Lower leg skin (tissue), 4 donors: ENCODE results near the gene RAX2. TPM values are rescaled to one million over a fixed set of nuclear protein-coding genes. Genes with fewer than 3 reads are reported as not detected.

Experiments
- DNase-seq, 2 donors: peaks; one replicate each; pipeline ENCODE4 v3.0.0-alpha.2; 2019; ENCODE audit warnings: low spot score in 2 of 2
- H3K4me3 ChIP-seq: fragments of 200-600 bp; sonication (generic); 2 replicates; pipeline ENCODE4 v1.5.1; 2017; ENCODE audit warnings: mild to moderate bottlenecking, low read depth; ENCODE audit not compliant: poor library complexity, severe bottlenecking
- POLR2A ChIP-seq, 2 donors: fragments of 450-650 bp; IDR thresholded peaks; one replicate each; pipeline ENCODE4 v1.6.1; 2016 to 2017; ENCODE audit warnings: antibody characterized with exemption in 2 of 2, mild to moderate bottlenecking in 1 of 2, moderate library complexity in 1 of 2
- WGBS, 2 donors: methylation state at CpG; one replicate each; pipeline ENCODE4 v1.1.5; 2018; 5-methylcytosine and 5-hydroxymethylcytosine counted together
- intact Hi-C: fragments of 100-400 bp; cut with DNase I; formaldehyde crosslinking; loops from one replicate; pipeline ENCODE4 v1.15.0; 2023; ENCODE audit warnings: low total_unique reads
- total RNA-seq, 4 donors: library from RNA; depleted of rRNA; stranded (reverse); fragments of >200 nt; gene quantifications; one replicate each; pipeline ENCODE4 v1.1.0, GENCODE V29; 2016
- TF ChIP-seq, protein P1 (sequence below), 3 donors: fragments of 450-650 bp; IDR thresholded peaks; one replicate each; pipeline ENCODE4 v1.5.1; 2016; ENCODE audit warnings: antibody characterized with exemption in 3 of 3, mild to moderate bottlenecking in 3 of 3, moderate library complexity in 2 of 3

RAX2 gene
- total RNA-seq, 4 donors from 2014 or later, result not detected

DNA sequence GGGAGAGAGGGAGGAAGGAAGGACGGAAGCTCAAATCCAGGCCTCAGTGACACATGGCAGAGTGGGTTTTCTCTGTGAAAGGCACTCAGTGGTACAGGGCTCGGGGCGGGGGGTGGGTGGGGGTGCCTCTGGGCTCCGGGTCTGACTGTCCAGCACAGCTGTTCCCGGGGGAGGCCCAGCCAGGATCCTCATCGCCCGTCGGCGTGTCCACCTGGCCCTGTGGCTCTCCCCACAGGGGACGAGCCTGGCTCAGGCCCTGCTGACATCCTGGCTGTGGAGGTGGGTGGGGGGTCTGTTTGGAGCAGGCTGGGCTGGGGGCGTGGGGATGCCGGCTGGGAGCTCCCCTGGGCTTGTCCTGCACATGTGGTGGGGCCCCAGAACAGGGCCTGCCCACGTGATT, 32.4 kb upstream of the RAX2 start:
- intact Hi-C loops, result no loop called here
- WGBS, 2 donors, result 65 to 80% methylated on average over 2 to 10 of the region's 13 CpGs
- TF ChIP-seq, protein P1, sequence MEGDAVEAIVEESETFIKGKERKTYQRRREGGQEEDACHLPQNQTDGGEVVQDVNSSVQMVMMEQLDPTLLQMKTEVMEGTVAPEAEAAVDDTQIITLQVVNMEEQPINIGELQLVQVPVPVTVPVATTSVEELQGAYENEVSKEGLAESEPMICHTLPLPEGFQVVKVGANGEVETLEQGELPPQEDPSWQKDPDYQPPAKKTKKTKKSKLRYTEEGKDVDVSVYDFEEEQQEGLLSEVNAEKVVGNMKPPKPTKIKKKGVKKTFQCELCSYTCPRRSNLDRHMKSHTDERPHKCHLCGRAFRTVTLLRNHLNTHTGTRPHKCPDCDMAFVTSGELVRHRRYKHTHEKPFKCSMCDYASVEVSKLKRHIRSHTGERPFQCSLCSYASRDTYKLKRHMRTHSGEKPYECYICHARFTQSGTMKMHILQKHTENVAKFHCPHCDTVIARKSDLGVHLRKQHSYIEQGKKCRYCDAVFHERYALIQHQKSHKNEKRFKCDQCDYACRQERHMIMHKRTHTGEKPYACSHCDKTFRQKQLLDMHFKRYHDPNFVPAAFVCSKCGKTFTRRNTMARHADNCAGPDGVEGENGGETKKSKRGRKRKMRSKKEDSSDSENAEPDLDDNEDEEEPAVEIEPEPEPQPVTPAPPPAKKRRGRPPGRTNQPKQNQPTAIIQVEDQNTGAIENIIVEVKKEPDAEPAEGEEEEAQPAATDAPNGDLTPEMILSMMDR (IDR thresholded peaks at IDR 0.05), result no peak
- TF ChIP-seq POLR2A (IDR thresholded peaks at IDR 0.05), result no peak
- H3K4me3 ChIP-seq, result no peak overlapping the region
- no peak for DNase-seq

DNA sequence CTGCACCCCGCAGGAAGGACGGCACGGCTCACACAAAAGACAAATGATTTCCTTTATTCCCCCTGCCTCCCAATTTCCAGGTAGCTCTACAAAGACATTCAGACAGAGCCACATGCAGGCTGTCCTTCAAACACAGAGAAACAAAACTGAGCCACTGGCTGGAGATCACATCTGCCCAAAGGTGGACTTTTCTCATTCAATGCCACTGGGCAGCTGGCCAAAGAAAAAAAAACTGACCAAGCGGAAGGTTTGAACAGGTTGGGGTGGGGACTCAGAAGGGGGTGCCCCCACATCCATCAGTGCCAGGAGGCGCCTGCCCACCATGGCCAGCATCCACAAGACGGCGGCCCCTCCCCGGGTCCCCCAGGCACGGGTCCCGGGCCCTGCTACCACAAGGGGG, 32.0 kb upstream of the RAX2 start:
- WGBS, 2 donors, result 70 to 75% methylated on average over 6 to 9 of the region's 10 CpGs

DNA sequence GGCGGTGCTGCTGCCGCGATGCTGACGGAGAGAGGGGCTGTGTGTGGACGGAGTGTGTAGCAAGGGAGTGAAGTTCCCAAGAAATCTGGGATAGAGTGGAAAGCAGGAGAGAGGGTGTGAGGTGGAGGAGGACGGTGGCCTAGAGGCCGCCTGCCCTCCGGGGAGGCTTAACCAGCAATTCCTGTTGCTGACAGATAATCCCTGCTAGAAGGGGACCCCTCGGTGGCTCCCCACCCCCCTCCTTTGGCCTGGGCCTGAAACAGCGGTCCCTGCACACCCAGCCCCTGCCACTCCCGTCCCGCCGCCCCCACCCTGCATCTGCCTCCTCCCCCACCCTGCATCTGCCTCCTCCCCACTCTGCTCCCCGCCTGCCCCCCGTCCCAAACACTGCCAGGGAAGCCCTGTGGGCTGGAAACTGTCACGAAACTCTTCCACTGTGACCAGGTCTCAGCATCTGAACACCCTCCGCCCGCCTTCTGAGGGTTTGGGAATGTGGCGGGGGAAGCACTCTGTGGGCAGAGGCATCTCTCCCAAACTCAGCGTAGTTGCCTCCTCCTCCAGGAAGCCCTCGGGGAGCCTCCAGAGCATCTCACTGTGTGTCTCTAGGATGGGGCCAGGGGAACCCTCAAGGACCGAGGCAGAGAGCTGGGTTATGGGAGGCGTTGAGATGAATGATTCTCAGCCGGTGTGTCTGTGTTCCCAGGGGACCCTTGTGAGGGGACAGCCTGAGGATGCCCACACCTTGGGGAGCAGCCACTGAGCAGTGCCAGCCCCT, 31.3 kb upstream of the RAX2 start:
- intact Hi-C loops, result no loop called here
- no peak overlapping the region for H3K4me3 ChIP-seq
- TF ChIP-seq, protein P1 (IDR thresholded peaks at IDR 0.05), result no peak
- WGBS, 2 donors, result 81 to 84% methylated on average over 19 to 24 of the region's 24 CpGs
- no peak for DNase-seq

More for the DNA sequence above, 32.0 kb upstream of the RAX2 start:
- no peak for DNase-seq
- intact Hi-C loops, result no loop called here
- TF ChIP-seq, protein P1 (IDR thresholded peaks at IDR 0.05), result no peak
- no peak for TF ChIP-seq POLR2A (IDR thresholded peaks at IDR 0.05)
- no peak overlapping the region for H3K4me3 ChIP-seq

DNA sequence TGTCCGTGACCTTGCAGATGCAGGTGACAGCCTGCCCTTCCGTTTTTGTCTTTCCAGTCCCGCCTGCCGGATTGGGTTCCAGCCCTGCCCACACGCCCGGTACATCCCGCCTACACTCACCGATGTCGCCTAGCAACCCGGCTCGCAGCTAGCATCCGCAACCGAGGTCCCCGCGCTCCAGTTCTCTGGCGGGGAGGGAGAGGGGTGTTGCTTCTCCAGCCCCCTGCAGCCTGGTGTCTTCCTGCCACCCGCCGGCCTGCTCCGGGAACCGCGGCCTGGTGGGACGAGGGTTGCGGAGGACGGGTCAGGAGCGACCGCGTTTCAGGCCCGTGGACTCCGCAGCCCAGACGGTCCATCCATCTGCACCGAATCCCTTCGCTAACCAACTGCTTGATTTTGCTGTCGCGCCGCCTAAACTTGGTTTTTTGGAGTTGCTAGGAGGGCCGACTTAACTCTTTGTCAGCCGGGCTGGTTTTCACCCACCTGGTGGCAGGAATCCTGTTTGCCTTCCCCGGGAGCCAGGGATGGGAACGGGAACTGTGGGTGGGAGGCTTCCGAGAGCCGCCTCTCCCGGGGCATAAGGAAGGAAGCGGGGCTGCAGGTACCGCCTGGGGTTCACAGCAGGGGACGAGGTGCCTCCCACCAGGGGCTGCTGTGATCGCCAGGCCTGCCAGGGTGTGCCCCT, 29.5 kb upstream of the RAX2 start:
- intact Hi-C loops, result no loop called here
- DNase-seq, result peak; percentile 20 to 90
- TF ChIP-seq, protein P1 (IDR thresholded peaks at IDR 0.05), result no peak
- no peak for TF ChIP-seq POLR2A (IDR thresholded peaks at IDR 0.05)
- WGBS, 2 donors, result 4 to 6% methylated on average over 23 to 45 of the region's 46 CpGs
- H3K4me3 ChIP-seq, result no peak overlapping the region

DNA sequence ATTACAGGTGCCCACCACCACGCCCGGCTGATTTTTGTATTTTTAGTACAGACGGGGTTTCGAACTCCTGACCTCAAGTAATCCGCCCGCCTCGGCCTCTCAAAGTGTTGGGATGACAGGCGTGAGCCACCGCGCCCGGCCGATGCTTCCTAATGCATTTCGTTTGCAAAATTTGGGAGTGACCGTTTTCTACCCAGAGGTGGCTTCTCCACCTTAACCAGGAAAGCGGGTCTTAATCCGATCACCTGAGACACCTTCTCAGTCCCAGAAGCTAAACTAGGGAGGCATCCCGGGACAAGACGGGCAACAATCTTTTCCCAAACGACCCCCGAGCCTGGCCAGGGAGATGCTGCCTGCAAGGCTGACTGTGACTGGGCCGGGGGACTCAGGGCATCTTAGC, 29.0 kb upstream of the RAX2 start:
- intact Hi-C loops, result no loop called here
- WGBS, 2 donors, result 32 to 39% methylated on average over 21 of the region's 21 CpGs
- no peak for TF ChIP-seq POLR2A (IDR thresholded peaks at IDR 0.05)
- TF ChIP-seq, protein P1 (IDR thresholded peaks at IDR 0.05), result no peak
- no peak for DNase-seq
- H3K4me3 ChIP-seq, result no peak overlapping the region
